SK-N-MC (cell line): Measurements from ENCODE around the gene NOTCH4.

Experiments
- EZH2 ChIP-seq: fragments of 200-600 bp; sonication (generic); IDR thresholded peaks from one replicate; pipeline ENCODE4 v1.6.1; 2017; ENCODE audit warnings: antibody characterized with exemption
- FOXP2 ChIP-seq: optimal IDR thresholded peaks from 2 replicates; pipeline ENCODE3; 2011; ENCODE audit warnings: mild to moderate bottlenecking, moderate library complexity; ENCODE audit not compliant: insufficient read depth; ENCODE audit errors: extremely low read length, control extremely low read depth
- POLR2AphosphoS5 ChIP-seq: IDR thresholded peaks from 2 replicates; pipeline ENCODE4 v1.6.1; 2012; ENCODE audit warnings: mild to moderate bottlenecking, low read depth, low read length, borderline replicate concordance

- TF ChIP-seq POLR2AphosphoS5 (no peak), EZH2 (no peak), FOXP2 (no peak)
Measured at GRCh38 chr6:32164295-32164694, 59.6 kb downstream of the NOTCH4 start, which contains the start of gene EGFL8.
